Karpas-422 (cell line): ENCODE measurements around the gene RNF43. TPM values are rescaled to one million over a fixed set of nuclear protein-coding genes. Genes with fewer than 3 reads are reported as not detected.

ENCODE experiments used
- DNase-seq: peaks from one replicate; pipeline ENCODE4 v3.0.0-alpha.2; 2015
- H2AFZ ChIP-seq: fragments of 200-600 bp; sonication (generic); 2 replicates; pipeline ENCODE4 v1.6.1; 2014; ENCODE audit warnings: antibody characterized with exemption, low read length, mixed read lengths
- H3K27ac ChIP-seq: fragments of 200-600 bp; sonication (generic); 2 replicates; pipeline ENCODE4 v1.5.1; 2014; ENCODE audit warnings: mild to moderate bottlenecking, low read length, moderate library complexity
- H3K27me3 ChIP-seq: fragments of 200-600 bp; sonication (generic); 2 replicates; pipeline ENCODE4 v1.6.1; 2014; ENCODE audit warnings: low read length, mixed read lengths
- H3K36me3 ChIP-seq: fragments of 200-600 bp; sonication (generic); 2 replicates; pipeline ENCODE4 v1.6.1; 2014; ENCODE audit warnings: low read length, mixed read lengths; ENCODE audit not compliant: insufficient read depth
- H3K4me1 ChIP-seq: fragments of 200-600 bp; sonication (generic); 2 replicates; pipeline ENCODE4 v1.6.1; 2014; ENCODE audit warnings: mild to moderate bottlenecking, low read length, mixed read lengths
- H3K4me2 ChIP-seq: fragments of 200-600 bp; sonication (generic); 2 replicates; pipeline ENCODE4 v1.6.1; 2014; ENCODE audit warnings: low read length, low read depth, mild to moderate bottlenecking; ENCODE audit not compliant: poor library complexity, severe bottlenecking
- H3K4me3 ChIP-seq: fragments of 200-600 bp; sonication (generic); 2 replicates; pipeline ENCODE4 v1.5.1; 2014; ENCODE audit warnings: mild to moderate bottlenecking, antibody characterized with exemption, low read length, mixed read lengths
- H3K79me2 ChIP-seq: fragments of 200-600 bp; sonication (generic); 2 replicates; pipeline ENCODE4 v1.6.1; 2014; ENCODE audit warnings: mild to moderate bottlenecking, low read length, mixed read lengths
- H3K9ac ChIP-seq: fragments of 200-600 bp; sonication (generic); 2 replicates; pipeline ENCODE4 v1.6.0; 2014; ENCODE audit warnings: low read length
- H3K9me2 ChIP-seq: fragments of 200-600 bp; sonication (generic), shearing (Covaris generic); replicated peaks from 2 replicates; pipeline ENCODE4 v1.6.0; 2014; ENCODE audit warnings: mild to moderate bottlenecking, low read length, moderate library complexity; ENCODE audit not compliant: insufficient read depth
- H3K9me3 ChIP-seq: fragments of 300-700, 200-600 bp; sonication (generic); 2 replicates; pipeline ENCODE4 v1.6.1; 2014; ENCODE audit warnings: low read length, mixed read lengths
- H4K20me1 ChIP-seq: fragments of 200-600 bp; sonication (generic); 2 replicates; pipeline ENCODE4 v1.6.1; 2014; ENCODE audit warnings: mild to moderate bottlenecking, antibody characterized with exemption, low read length, low read depth; ENCODE audit not compliant: insufficient read depth
- total RNA-seq: library from RNA; depleted of rRNA; stranded (reverse); fragments of >200 nt; shearing (Covaris generic); gene quantifications from 2 replicates; pipeline ENCODE4 v1.2.3, GENCODE V29; 2014; ENCODE audit warnings: low replicate concordance

Gene RNF43
- total RNA-seq, 1 experiment from 2014 or later = not detected

- no peak overlapping the region for H2AFZ ChIP-seq
- H3K36me3 ChIP-seq = no peaks in the 10 kb centered on the region
- H3K9ac ChIP-seq = no peak overlapping the region
- no peaks in the 10 kb centered on the region for H3K9me3 ChIP-seq
- H3K9me2 ChIP-seq = no peaks in the 10 kb centered on the region
- H3K27ac ChIP-seq = no peak overlapping the region
- no peak overlapping the region for H3K4me2 ChIP-seq
- no peaks in the 10 kb centered on the region for H3K27me3 ChIP-seq
- no peak overlapping the region for H3K4me3 ChIP-seq
- no peaks in the 10 kb centered on the region for H4K20me1 ChIP-seq
- DNase-seq = no peak
- peaks cover 11% of the 10 kb centered on the region for H3K4me1 ChIP-seq
- H3K79me2 ChIP-seq = no peaks in the 10 kb centered on the region
These were observed 15.7 kb upstream of the RNF43 start for GRCh38 chr17:58432806-58433573.

DNA sequence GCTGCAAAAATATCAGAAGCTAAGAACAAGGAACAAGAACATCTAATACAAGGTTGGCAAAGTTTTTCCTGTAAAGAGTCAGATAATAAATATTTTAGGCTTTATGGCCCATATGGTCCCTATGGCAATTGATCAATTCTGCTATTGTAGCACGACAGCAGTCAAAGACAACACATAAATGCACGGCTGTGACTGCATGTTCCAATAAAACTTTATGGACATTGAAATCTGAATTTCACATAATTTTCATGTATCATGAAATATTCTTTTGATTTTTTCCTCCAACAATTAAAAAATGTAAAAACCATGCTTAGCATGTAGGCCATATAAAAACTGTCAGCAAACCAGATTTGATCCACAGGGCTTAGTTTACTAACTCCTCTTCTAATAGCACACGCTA lies 10.5 kb upstream of the RNF43 start:
- peak overlapping the region; percentile 58 for H3K4me2 ChIP-seq
- H3K4me3 ChIP-seq = 0 out of 2 replicates have a peak overlapping the region, but pooled peaks have one; percentile 36
- no peaks in the 10 kb centered on the region for H4K20me1 ChIP-seq
- H3K79me2 ChIP-seq = no peaks in the 10 kb centered on the region
- no peak for DNase-seq
- no peak overlapping the region for H3K27ac ChIP-seq
- no peaks in the 10 kb centered on the region for H3K36me3 ChIP-seq
- no peaks in the 10 kb centered on the region for H3K9me3 ChIP-seq
- peak overlapping the region; percentile 1; the same call in 1 of the 2 replicates for H2AFZ ChIP-seq
- no peaks in the 10 kb centered on the region for H3K9me2 ChIP-seq
- H3K4me1 ChIP-seq = peaks cover 15% of the 10 kb centered on the region
- no peaks in the 10 kb centered on the region for H3K27me3 ChIP-seq
- no peak overlapping the region for H3K9ac ChIP-seq

DNA sequence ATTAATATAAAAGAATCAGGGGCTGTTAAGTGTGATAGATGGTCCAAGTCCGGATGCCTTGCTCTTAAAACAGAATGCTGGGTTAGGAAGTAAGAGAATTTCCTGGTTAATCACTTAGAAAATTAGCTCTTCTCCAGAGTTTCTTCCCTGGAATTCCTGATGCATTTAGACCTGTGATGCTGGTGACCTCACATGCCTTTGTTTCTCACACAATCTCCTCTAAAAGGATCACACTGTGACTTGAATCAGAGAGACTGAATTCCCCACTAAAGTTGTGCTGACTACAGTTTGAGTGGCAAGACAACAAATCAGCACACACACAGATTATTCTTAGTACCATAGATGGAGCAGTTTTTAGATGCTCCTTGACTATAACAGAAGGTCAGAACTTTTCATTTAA lies 4.4 kb upstream of the RNF43 start:
- no peaks in the 10 kb centered on the region for H3K36me3 ChIP-seq
- no peak overlapping the region for H3K4me2 ChIP-seq
- no peaks in the 10 kb centered on the region for H3K27me3 ChIP-seq
- H3K9ac ChIP-seq = no peak overlapping the region
- H3K79me2 ChIP-seq = no peaks in the 10 kb centered on the region
- no peak for DNase-seq
- H4K20me1 ChIP-seq = no peaks in the 10 kb centered on the region
- no peaks in the 10 kb centered on the region for H3K9me3 ChIP-seq
- peaks cover 16% of the 10 kb centered on the region for H3K4me1 ChIP-seq
- no peak overlapping the region for H3K27ac ChIP-seq
- no peak overlapping the region for H3K4me3 ChIP-seq
- no peak overlapping the region for H2AFZ ChIP-seq
- no peaks in the 10 kb centered on the region for H3K9me2 ChIP-seq

DNA sequence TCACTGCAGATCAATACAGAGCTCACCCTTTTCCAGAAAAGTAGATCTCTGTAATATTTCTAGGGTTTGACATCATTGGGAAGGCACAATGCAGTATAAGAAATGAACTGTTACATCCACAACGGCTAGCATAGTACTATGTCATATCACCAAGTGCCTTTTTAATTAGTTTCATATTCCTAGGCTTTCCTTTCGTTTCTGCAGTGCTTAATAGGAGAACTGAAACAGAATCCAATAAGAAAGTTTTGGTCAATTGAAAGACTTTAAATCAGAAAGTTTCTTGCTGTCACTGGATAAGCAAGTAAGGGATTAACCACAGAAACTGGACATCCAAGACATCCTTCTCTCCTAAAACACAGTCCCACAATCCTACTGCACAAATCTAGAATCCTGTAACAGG lies 3.5 kb upstream of the RNF43 start:
- Histone ChIP-seq H3K27ac (no peak overlapping the region), H3K9me2 (no peaks in the 10 kb centered on the region), H3K4me3 (no peak overlapping the region), H2AFZ (no peak overlapping the region), H3K9me3 (no peaks in the 10 kb centered on the region), H3K27me3 (no peaks in the 10 kb centered on the region), H3K36me3 (no peaks in the 10 kb centered on the region), H3K4me1 (peaks cover 16% of the 10 kb centered on the region), H3K4me2 (no peak overlapping the region), H3K79me2 (no peaks in the 10 kb centered on the region), H4K20me1 (no peaks in the 10 kb centered on the region), H3K9ac (no peak overlapping the region)
- DNase-seq = no peak

- no peak overlapping the region for H3K27ac ChIP-seq
- H3K4me1 ChIP-seq = peaks cover 19% of the 10 kb centered on the region
- DNase-seq = no peak
- H2AFZ ChIP-seq = peak overlapping the region; percentile 82
- peak overlapping the region; percentile 44 for H3K9ac ChIP-seq
- H4K20me1 ChIP-seq = no peaks in the 10 kb centered on the region
- no peaks in the 10 kb centered on the region for H3K9me2 ChIP-seq
- H3K9me3 ChIP-seq = no peaks in the 10 kb centered on the region
- no peaks in the 10 kb centered on the region for H3K36me3 ChIP-seq
- peak overlapping the region; percentile 50 for H3K4me3 ChIP-seq
- peak overlapping the region; percentile 65 for H3K4me2 ChIP-seq
- no peaks in the 10 kb centered on the region for H3K79me2 ChIP-seq
- no peaks in the 10 kb centered on the region for H3K27me3 ChIP-seq
These were observed 416 bp downstream of the RNF43 start for GRCh38 chr17:58416937-58417299.

- no peak overlapping the region for H3K9ac ChIP-seq
- H3K9me3 ChIP-seq = no peaks in the 10 kb centered on the region
- H3K4me3 ChIP-seq = no peak overlapping the region
- no peaks in the 10 kb centered on the region for H3K36me3 ChIP-seq
- H3K4me2 ChIP-seq = no peak overlapping the region
- no peak for DNase-seq
- no peaks in the 10 kb centered on the region for H3K27me3 ChIP-seq
- peaks cover 19% of the 10 kb centered on the region for H3K4me1 ChIP-seq
- H3K27ac ChIP-seq = no peak overlapping the region
- H4K20me1 ChIP-seq = no peaks in the 10 kb centered on the region
- H2AFZ ChIP-seq = no peak overlapping the region
- no peaks in the 10 kb centered on the region for H3K9me2 ChIP-seq
- H3K79me2 ChIP-seq = no peaks in the 10 kb centered on the region
These were observed 938 bp downstream of the RNF43 start for GRCh38 chr17:58416396-58416795.

GRCh38 chr17:58415371-58416055 lies 1.8 kb downstream of the RNF43 start:
- H3K36me3 ChIP-seq = no peaks in the 10 kb centered on the region
- H3K4me2 ChIP-seq = no peak overlapping the region
- DNase-seq = no peak
- H3K27me3 ChIP-seq = no peaks in the 10 kb centered on the region
- no peaks in the 10 kb centered on the region for H3K79me2 ChIP-seq
- no peaks in the 10 kb centered on the region for H3K9me2 ChIP-seq
- no peak overlapping the region for H3K27ac ChIP-seq
- H3K9me3 ChIP-seq = no peaks in the 10 kb centered on the region
- no peak overlapping the region for H2AFZ ChIP-seq
- no peak overlapping the region for H3K9ac ChIP-seq
- no peak overlapping the region for H3K4me3 ChIP-seq
- no peaks in the 10 kb centered on the region for H4K20me1 ChIP-seq
- peaks cover 19% of the 10 kb centered on the region for H3K4me1 ChIP-seq

DNA sequence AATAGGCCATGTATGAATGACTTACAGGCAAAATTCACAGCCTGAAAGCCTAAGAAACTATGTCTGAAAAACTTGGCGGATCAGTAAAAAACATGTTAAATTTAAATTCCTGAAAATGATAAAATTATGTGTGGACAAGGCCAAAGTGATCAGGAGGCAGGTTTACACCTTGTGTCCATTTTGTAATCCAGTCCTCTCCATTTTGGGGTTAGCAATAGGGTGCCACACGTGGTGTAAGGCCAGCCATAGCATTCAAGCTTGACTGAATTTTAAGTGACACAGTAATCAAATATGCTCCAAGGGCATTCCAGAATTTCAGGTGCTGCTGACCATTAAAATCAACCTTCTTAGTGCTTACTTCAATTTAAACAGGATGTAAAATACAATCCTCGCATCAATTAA lies 2.7 kb downstream of the RNF43 start:
- Histone ChIP-seq H3K27me3 (no peaks in the 10 kb centered on the region), H4K20me1 (no peaks in the 10 kb centered on the region), H3K4me3 (no peak overlapping the region), H3K79me2 (no peaks in the 10 kb centered on the region), H3K4me2 (no peak overlapping the region), H2AFZ (no peak overlapping the region), H3K27ac (no peak overlapping the region), H3K9me3 (no peaks in the 10 kb centered on the region), H3K9ac (no peak overlapping the region), H3K9me2 (no peaks in the 10 kb centered on the region), H3K4me1 (peaks cover 19% of the 10 kb centered on the region), H3K36me3 (no peaks in the 10 kb centered on the region)
- no peak for DNase-seq
